22Rv1 (cell line): ENCODE results near the gene RANBP17.
A peak's percentile ranks its signal among the peaks of the same experiment; 100 is the strongest.

Experiments
- H3K27ac ChIP-seq: fragments of 450-650 bp; 2 replicates; pipeline ENCODE4 v1.5.1; 2017
- CTCF ChIP-seq: fragments of 450-650 bp; IDR thresholded peaks from 2 replicates; pipeline ENCODE4 v1.5.1; 2017; ENCODE audit warnings: mild to moderate bottlenecking
- ZFX ChIP-seq: fragments of 450-650 bp; IDR thresholded peaks from 2 replicates; pipeline ENCODE4 v1.6.1; 2017; ENCODE audit warnings: antibody characterized with exemption, borderline replicate concordance

RANBP17 gene

GRCh38 chr5:171143926-171144325 is 282.1 kb downstream of the RANBP17 start:
- no peak for TF ChIP-seq ZFX
- TF ChIP-seq CTCF = no peak
- no peak overlapping the region for H3K27ac ChIP-seq

GRCh38 chr5:171149333-171149732 is 287.5 kb downstream of the RANBP17 start:
- H3K27ac ChIP-seq = no peak overlapping the region
- TF ChIP-seq ZFX (no peak), CTCF (no peak)

- TF ChIP-seq CTCF (no peak), ZFX (no peak)
- no peak overlapping the region for H3K27ac ChIP-seq
Observed at GRCh38 chr5:171149772-171150171, 288.0 kb downstream of the RANBP17 start.

- TF ChIP-seq ZFX (no peak), CTCF (peak; percentile 34)
- H3K27ac ChIP-seq = no peak overlapping the region
Observed at GRCh38 chr5:171152382-171152781, 290.6 kb downstream of the RANBP17 start.

- TF ChIP-seq CTCF (no peak), ZFX (no peak)
- no peak overlapping the region for H3K27ac ChIP-seq
Observed at GRCh38 chr5:171155621-171156020, 293.8 kb downstream of the RANBP17 start.

GRCh38 chr5:171157276-171157675 is 295.5 kb downstream of the RANBP17 start:
- no peak for TF ChIP-seq CTCF
- TF ChIP-seq ZFX = no peak
- H3K27ac ChIP-seq = no peak overlapping the region

GRCh38 chr5:171157775-171158174 is 296.0 kb downstream of the RANBP17 start:
- H3K27ac ChIP-seq = no peak overlapping the region
- TF ChIP-seq ZFX (no peak), CTCF (no peak)
